ENCODE results near the gene MRPL34. TPM values are rescaled to one million over a fixed set of nuclear protein-coding genes. Genes with fewer than 3 reads are reported as not detected.

Gene MRPL34
- total RNA-seq, 1 donor from 2014 or later: 25.9 TPM

GRCh38 chr19:17263712-17264640 lies 41.7 kb upstream of the MRPL34 start:
- Mint-ChIP-seq H3K27me3 (ENCODE audit: insufficient read depth, low read depth) (peaks cover 10% of the 10 kb centered on the region), H3K9me3 (no peaks in the 10 kb centered on the region), H3K36me3 (no peaks in the 10 kb centered on the region), H3K4me1 (peaks cover 29% of the 10 kb centered on the region), H3K4me3 (peak overlapping the region; percentile 6), H3K27ac (peak overlapping the region; percentile 85)
- H3K9ac ChIP-seq: no peak overlapping the region
- no peaks in the 10 kb centered on the region for H4K20me1 ChIP-seq (ENCODE audit: low read depth)
- TF ChIP-seq EZH2phosphoT487 (IDR thresholded peaks at IDR 0.05) (no peak), EZH2 (IDR thresholded peaks at IDR 0.05) (no peak), CTCF (IDR thresholded peaks at IDR 0.05) (no peak)
- H3K4me2 ChIP-seq: no peak overlapping the region
- no peak overlapping the region for H3K4me3 ChIP-seq
- no peak for DNase-seq (ENCODE audit: low spot score)
- H3K36me3 ChIP-seq: no peaks in the 10 kb centered on the region
- no peaks in the 10 kb centered on the region for H3K27me3 ChIP-seq
- H3K4me1 ChIP-seq: peaks cover 5% of the 10 kb centered on the region
- H3K9me3 ChIP-seq (ENCODE audit: low read depth): no peaks in the 10 kb centered on the region
- no peak overlapping the region for H3K27ac ChIP-seq
- peaks cover 23% of the 10 kb centered on the region for H3F3A ChIP-seq (ENCODE audit: low read depth)
- H3K79me2 ChIP-seq (ENCODE audit: low read depth): peaks cover 16% of the 10 kb centered on the region
- peak overlapping the region; percentile 87 for H2AFZ ChIP-seq (replicated peaks)

DNA sequence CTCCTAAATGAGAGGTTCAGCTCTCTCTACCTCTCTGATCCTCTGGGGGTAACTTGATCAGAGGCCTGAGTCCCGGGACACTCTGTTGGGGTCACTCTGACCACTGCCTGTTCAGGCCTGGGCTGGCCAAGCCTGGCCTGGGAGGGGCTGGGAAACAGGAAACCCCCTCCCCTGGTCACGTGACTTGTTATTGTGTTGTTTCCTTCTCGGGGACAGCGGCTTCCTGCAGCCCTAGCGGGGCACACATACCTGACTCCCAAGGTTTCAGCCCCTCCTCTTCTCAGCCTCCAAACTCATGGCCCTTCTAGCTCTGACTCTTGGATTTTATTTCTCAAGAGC lies 41.1 kb upstream of the MRPL34 start, which contains the start of gene USHBP1:
Gene USHBP1 (minus strand): TSS at position 105 of the 339 bp plus-strand sequence. CDS start 446 bp downstream, outside the sequence.
- no peaks in the 10 kb centered on the region for H3K9me3 ChIP-seq (ENCODE audit: low read depth)
- peaks cover 6% of the 10 kb centered on the region for H3K27me3 Mint-ChIP-seq (ENCODE audit: insufficient read depth, low read depth)
- no peak within 1 kb of the TSS for H3K27ac ChIP-seq
- H3K27me3 ChIP-seq: no peaks in the 10 kb centered on the region
- peaks cover 5% of the 10 kb centered on the region for H3K4me1 ChIP-seq
- H3K4me3 Mint-ChIP-seq: no peak within 1 kb of the TSS
- H3K36me3 Mint-ChIP-seq: no peaks in the 10 kb centered on the region
- no peaks in the 10 kb centered on the region for H3K36me3 ChIP-seq
- H3K4me1 Mint-ChIP-seq: peaks cover 29% of the 10 kb centered on the region
- H3K27ac Mint-ChIP-seq: peak within 1 kb of the TSS; percentile 85
- H3K4me2 ChIP-seq: no peak within 1 kb of the TSS
- peaks cover 17% of the 10 kb centered on the region for H3K79me2 ChIP-seq (ENCODE audit: low read depth)
- no peak for TF ChIP-seq EZH2phosphoT487 (IDR thresholded peaks at IDR 0.05)
- no peak for TF ChIP-seq EZH2 (IDR thresholded peaks at IDR 0.05)
- TF ChIP-seq CTCF (IDR thresholded peaks at IDR 0.05): no peak
- H2AFZ ChIP-seq (replicated peaks): peak within 1 kb of the TSS; percentile 87
- peaks cover 23% of the 10 kb centered on the region for H3F3A ChIP-seq (ENCODE audit: low read depth)
- no peaks in the 10 kb centered on the region for H4K20me1 ChIP-seq (ENCODE audit: low read depth)
- no peak within 1 kb of the TSS for H3K4me3 ChIP-seq
- H3K9ac ChIP-seq: no peak within 1 kb of the TSS
- no peaks in the 10 kb centered on the region for H3K9me3 Mint-ChIP-seq
- no peak for DNase-seq (ENCODE audit: low spot score)

GRCh38 chr19:17266026-17266425 lies 39.6 kb upstream of the MRPL34 start:
- Histone ChIP-seq H2AFZ (replicated peaks) (no peak overlapping the region), H3K79me2 (ENCODE audit: low read depth) (peaks cover 17% of the 10 kb centered on the region), H3K27ac (no peak overlapping the region), H3K4me1 (peaks cover 5% of the 10 kb centered on the region), H3K4me2 (no peak overlapping the region), H3K9ac (no peak overlapping the region), H3K27me3 (no peaks in the 10 kb centered on the region), H4K20me1 (ENCODE audit: low read depth) (no peaks in the 10 kb centered on the region), H3K36me3 (no peaks in the 10 kb centered on the region), H3K9me3 (ENCODE audit: low read depth) (no peaks in the 10 kb centered on the region), H3F3A (ENCODE audit: low read depth) (peaks cover 23% of the 10 kb centered on the region), H3K4me3 (no peak overlapping the region)
- no peak overlapping the region for H3K4me3 Mint-ChIP-seq
- peaks cover 2% of the 10 kb centered on the region for H3K36me3 Mint-ChIP-seq
- no peak for DNase-seq (ENCODE audit: low spot score)
- no peak overlapping the region for H3K27ac Mint-ChIP-seq
- no peak for TF ChIP-seq EZH2phosphoT487 (IDR thresholded peaks at IDR 0.05)
- no peak for TF ChIP-seq EZH2 (IDR thresholded peaks at IDR 0.05)
- no peak for TF ChIP-seq CTCF (IDR thresholded peaks at IDR 0.05)
- H3K9me3 Mint-ChIP-seq: no peaks in the 10 kb centered on the region
- H3K4me1 Mint-ChIP-seq: peaks cover 24% of the 10 kb centered on the region
- H3K27me3 Mint-ChIP-seq (ENCODE audit: insufficient read depth, low read depth): peaks cover 5% of the 10 kb centered on the region

All from neural progenitor cell (in vitro differentiated cells).